H9 (cell line): Measurements from ENCODE around the gene RPL34. TPM values are rescaled to one million over a fixed set of nuclear protein-coding genes. Genes with fewer than 3 reads are reported as not detected.

ENCODE experiments used
- DNase-seq: peaks from one replicate; pipeline ENCODE4 v3.0.0-alpha.2; 2017
- H2AFZ ChIP-seq: one replicate; pipeline ENCODE4 v1.6.1; 2013; ENCODE audit warnings: mild to moderate bottlenecking, low read length, control low read depth, moderate library complexity
- H2AK5ac ChIP-seq: 2 replicates; pipeline ENCODE4 v1.6.1; 2013; ENCODE audit warnings: low read length, control low read depth, mixed read lengths; ENCODE audit not compliant: insufficient read length
- H2BK120ac ChIP-seq: one replicate; pipeline ENCODE4 v1.6.1; 2013; ENCODE audit warnings: low read depth, mild to moderate bottlenecking, low read length, control low read depth, inconsistent platforms; ENCODE audit not compliant: poor library complexity, severe bottlenecking
- H2BK12ac ChIP-seq: 2 replicates; pipeline ENCODE4 v1.6.1; 2013; ENCODE audit warnings: low read length, control low read depth, mixed read lengths, low read depth; ENCODE audit not compliant: insufficient read length
- H2BK15ac ChIP-seq: 2 replicates; pipeline ENCODE4 v1.6.1; 2013; ENCODE audit warnings: low read depth, low read length, control low read depth
- H2BK20ac ChIP-seq: one replicate; pipeline ENCODE4 v1.6.1; 2013; ENCODE audit warnings: low read depth, mild to moderate bottlenecking, low read length, control low read depth, inconsistent platforms; ENCODE audit not compliant: poor library complexity, severe bottlenecking
- H2BK5ac ChIP-seq: 2 replicates; pipeline ENCODE4 v1.6.1; 2013; ENCODE audit warnings: low read length, control low read depth, mixed read lengths; ENCODE audit not compliant: insufficient read length
- H3K14ac ChIP-seq: 2 replicates; pipeline ENCODE4 v1.6.1; 2013; ENCODE audit warnings: low read length, control low read depth; ENCODE audit not compliant: insufficient read depth
- H3K18ac ChIP-seq: 2 replicates; pipeline ENCODE4 v1.6.1; 2013; ENCODE audit warnings: low read depth, mild to moderate bottlenecking, mixed read lengths, low read length, control low read depth; ENCODE audit not compliant: insufficient read length
- H3K23ac ChIP-seq: 2 replicates; pipeline ENCODE4 v1.6.1; 2013; ENCODE audit warnings: low read length, control low read depth, mixed read lengths, low read depth; ENCODE audit not compliant: insufficient read length
- H3K23me2 ChIP-seq: 2 replicates; pipeline ENCODE4 v1.6.1; 2013; ENCODE audit warnings: low read depth, mild to moderate bottlenecking, mixed read lengths, low read length, control low read depth; ENCODE audit not compliant: insufficient read length, poor library complexity, severe bottlenecking
- H3K27ac ChIP-seq: 2 replicates; pipeline ENCODE4 v1.5.1; 2013; ENCODE audit warnings: low read length, control low read depth, mixed read lengths, low read depth; ENCODE audit not compliant: insufficient read length
- H3K27me3 ChIP-seq: 2 replicates; pipeline ENCODE4 v1.6.1; 2013; ENCODE audit warnings: low read length, control low read depth, inconsistent platforms; ENCODE audit not compliant: insufficient read depth
- H3K4ac ChIP-seq: 2 replicates; pipeline ENCODE4 v1.6.1; 2013; ENCODE audit warnings: low read depth, mild to moderate bottlenecking, control low read depth, inconsistent platforms, low read length, moderate library complexity
- H3K4me1 ChIP-seq: 2 replicates; pipeline ENCODE4 v1.6.1; 2013; ENCODE audit warnings: low read length, control low read depth, inconsistent platforms; ENCODE audit not compliant: insufficient read depth
- H3K4me2 ChIP-seq: 2 replicates; pipeline ENCODE4 v1.6.1; 2013; ENCODE audit warnings: low read length, control low read depth, mixed read lengths; ENCODE audit not compliant: insufficient read length, insufficient read depth
- H3K56ac ChIP-seq: 2 replicates; pipeline ENCODE4 v1.6.1; 2013; ENCODE audit warnings: low read depth, mild to moderate bottlenecking, mixed read lengths, low read length, control low read depth; ENCODE audit not compliant: insufficient read length
- H3K79me1 ChIP-seq: 2 replicates; pipeline ENCODE4 v1.6.1; 2013; ENCODE audit warnings: low read depth, mild to moderate bottlenecking, moderate library complexity, low read length, control low read depth, inconsistent platforms; ENCODE audit not compliant: insufficient read depth, poor library complexity, severe bottlenecking
- H3K79me2 ChIP-seq: 2 replicates; pipeline ENCODE4 v1.6.1; 2013; ENCODE audit warnings: low read length, control low read depth, inconsistent platforms; ENCODE audit not compliant: insufficient read depth
- H3K9ac ChIP-seq: 2 replicates; pipeline ENCODE4 v1.6.1; 2013; ENCODE audit warnings: low read length, control low read depth, mixed read lengths; ENCODE audit not compliant: insufficient read length; ENCODE audit errors: extremely low read depth
- H3K9me3 ChIP-seq: one replicate; pipeline ENCODE4 v1.6.1; 2013; ENCODE audit warnings: low read depth, low read length, inconsistent platforms; ENCODE audit not compliant: control insufficient read depth
- H3T11ph ChIP-seq: one replicate; pipeline ENCODE4 v1.6.1; 2013; ENCODE audit warnings: mild to moderate bottlenecking, low read length, control low read depth, inconsistent platforms
- H4K20me1 ChIP-seq: one replicate; pipeline ENCODE4 v1.6.1; 2013; ENCODE audit not compliant: control insufficient read depth, insufficient read length, insufficient read depth
- H4K5ac ChIP-seq: 2 replicates; pipeline ENCODE4 v1.6.1; 2013; ENCODE audit warnings: low read depth, mild to moderate bottlenecking, mixed read lengths, low read length, control low read depth; ENCODE audit not compliant: insufficient read length
- H4K8ac ChIP-seq: replicated peaks from 2 replicates; pipeline ENCODE4 v1.6.1; 2013; ENCODE audit warnings: low read length, control low read depth, mixed read lengths, low read depth; ENCODE audit not compliant: insufficient read length
- H4K91ac ChIP-seq: 2 replicates; pipeline ENCODE4 v1.6.1; 2013; ENCODE audit warnings: low read depth, mild to moderate bottlenecking, moderate library complexity, mixed read lengths, low read length, control low read depth; ENCODE audit not compliant: insufficient read length
- H3K27ac Mint-ChIP-seq, 3 experiments: 2 replicates in 2 of 3; 3 replicates in 1 of 3; pipeline ENCODE4 v1.8.0; 2020 to 2021; ENCODE audit warnings: mixed read lengths in 3 of 3, mild to moderate bottlenecking in 1 of 3, moderate library complexity in 1 of 3
- H3K27me3 Mint-ChIP-seq: 2 replicates; pipeline ENCODE4 v1.8.0; 2021; ENCODE audit warnings: low read depth, mild to moderate bottlenecking, moderate library complexity, mixed read lengths
- H3K36me3 Mint-ChIP-seq, 3 experiments: 2 replicates in 2 of 3; 3 replicates in 1 of 3; pipeline ENCODE4 v1.8.0; 2020 to 2021; ENCODE audit warnings: low read depth in 3 of 3, mixed read lengths in 3 of 3; ENCODE audit not compliant: insufficient read depth in 1 of 3
- H3K4me1 Mint-ChIP-seq, 2 experiments: 2 replicates each; pipeline ENCODE4 v1.8.0; 2020; ENCODE audit warnings: mixed read lengths in 2 of 2
- H3K4me3 Mint-ChIP-seq, 2 experiments: 2 replicates in 1 of 2; 3 replicates in 1 of 2; pipeline ENCODE4 v1.8.0; 2020 to 2021; ENCODE audit warnings: mild to moderate bottlenecking in 2 of 2, mixed read lengths in 2 of 2, moderate library complexity in 1 of 2
- H3K9me3 Mint-ChIP-seq, 2 experiments: 2 replicates in 1 of 2; 3 replicates in 1 of 2; pipeline ENCODE4 v1.8.0; 2020; ENCODE audit warnings: mild to moderate bottlenecking in 2 of 2, mixed read lengths in 2 of 2, moderate library complexity in 1 of 2
- CTCF ChIP-seq: fragments of 200-600 bp; sonication (generic); conservative IDR thresholded peaks from 3 replicates; pipeline ENCODE4 v1.8.0; 2021; ENCODE audit warnings: antibody characterized with exemption, mild to moderate bottlenecking
- WGBS: extraction: QIAGEN DNeasy Blood & Tissue Kit; methylation state at CpG from one replicate; pipeline ENCODE4 v1.1.7; 2013; ENCODE audit warnings: missing lambda C conversion rate, low lambda C conversion rate, mixed read lengths; ENCODE audit not compliant: insufficient read length; ENCODE audit errors: extremely low coverage; 5-methylcytosine and 5-hydroxymethylcytosine counted together
- total RNA-seq: library from RNA; stranded (reverse); gene quantifications from 2 replicates; pipeline ENCODE4 v1.2.1, GENCODE V29; 2021

The RPL34 gene
- total RNA-seq, 1 experiment from 2014 or later: 1,375 TPM

GRCh38 chr4:108602163-108602562 lies 18.2 kb upstream of the RPL34 start:
- H3K4me1 Mint-ChIP-seq: no peaks in the 10 kb centered on the region
- DNase-seq: no peak
- H3K79me1 ChIP-seq: no peaks in the 10 kb centered on the region
- WGBS: no CpG with 5 or more reads among the region's 3 CpGs
- H3K27me3 ChIP-seq: no peaks in the 10 kb centered on the region
- no peak overlapping the region for H3K4me2 ChIP-seq
- H2BK12ac ChIP-seq: no peak overlapping the region
- no peaks in the 10 kb centered on the region for H4K20me1 ChIP-seq
- H2BK5ac ChIP-seq: no peak overlapping the region
- H3K9me3 Mint-ChIP-seq: peaks cover 3 to 9% of the 10 kb centered on the region in 2 experiments; a peak in 4 of 5 replicates
- no peak overlapping the region for H3K23ac ChIP-seq
- H3K14ac ChIP-seq: no peak overlapping the region
- H3K27ac ChIP-seq: no peak overlapping the region
- H2BK120ac ChIP-seq: no peak overlapping the region
- H2AK5ac ChIP-seq: no peak overlapping the region
- H2BK20ac ChIP-seq: no peak overlapping the region
- no peak overlapping the region for H3K4ac ChIP-seq
- H3K27me3 Mint-ChIP-seq: peaks cover 4% of the 10 kb centered on the region; the same call in 1 of the 2 replicates
- no peak overlapping the region for H2BK15ac ChIP-seq
- H4K91ac ChIP-seq: no peak overlapping the region
- H3K4me3 Mint-ChIP-seq: no peak overlapping the region
- no peak overlapping the region for H3K56ac ChIP-seq
- no peak for TF ChIP-seq CTCF
- H3T11ph ChIP-seq: no peak overlapping the region
- H3K79me2 ChIP-seq: no peaks in the 10 kb centered on the region
- H4K5ac ChIP-seq: no peak overlapping the region
- H3K18ac ChIP-seq: no peak overlapping the region
- H3K4me1 ChIP-seq: no peaks in the 10 kb centered on the region
- H3K9me3 ChIP-seq: no peaks in the 10 kb centered on the region
- H3K36me3 Mint-ChIP-seq: peaks cover 0 to 4% (median 2%) of the 10 kb centered on the region in 3 experiments; a peak in 3 of 7 replicates
- H4K8ac ChIP-seq: no peak overlapping the region
- H3K27ac Mint-ChIP-seq: no peak overlapping the region
- H3K9ac ChIP-seq: no peak overlapping the region
- H3K23me2 ChIP-seq: no peaks in the 10 kb centered on the region
- H2AFZ ChIP-seq: no peak overlapping the region
